Measurements from ENCODE around the gene FCAMR. TPM values are rescaled to one million over a fixed set of nuclear protein-coding genes. Genes with fewer than 3 reads are reported as not detected.

FCAMR gene
- total and polyA plus RNA-seq, 2 of the 4 experiments (the other 2 are of a cell fraction): not detected

GRCh38 chr1:206908038-206908437 lies 62.2 kb downstream of the FCAMR start:
- H2BK15ac ChIP-seq (ENCODE audit: low read depth, low read length): no peak overlapping the region
- no CpG with 5 or more reads among the region's 10 CpGs for WGBS, 2 experiments (ENCODE audit: extremely low coverage in 2 of 2, insufficient read length in 1 of 2)
- no peak overlapping the region for H3K4me2 ChIP-seq (ENCODE audit: low read depth, low read length)
- ChIA-PET CTCF (interaction anchor here (1.0 to 2.3 kb wide), 3 partner anchors 98 to 173 kb away, joined by 3 to 12 read pairs (median 12); no protein-coding TSS in a partner anchor), POLR2A (ENCODE audit: unreplicated experiment) (interaction anchor here (0.9 kb wide), 1 partner anchor 13 kb away, joined by 3 read pairs; no protein-coding TSS in a partner anchor)
- H3K18ac ChIP-seq (ENCODE audit: low read depth, low read length): no peak overlapping the region
- H2AK5ac ChIP-seq (ENCODE audit: low read depth, low read length): peak overlapping the region; percentile 27; the same call in 1 of the 2 replicates
- H3K4me1 ChIP-seq (ENCODE audit: control insufficient read depth, insufficient read depth, low read length): peaks cover 9% of the 10 kb centered on the region
- no peak overlapping the region for H3K56ac ChIP-seq (ENCODE audit: extremely low read depth, insufficient read depth, low read length)
- DNase-seq: no peak
- no peak overlapping the region for H4K8ac ChIP-seq (ENCODE audit: low read depth in 2 of 2, low read length in 2 of 2)
- peaks cover 0 to 11% of the 10 kb centered on the region in 2 experiments; a peak in 2 of 4 replicates for H3K79me1 ChIP-seq (ENCODE audit: low read depth in 1 of 2, low read length in 2 of 2)
- intact Hi-C loops (cut with micrococcal nuclease) (no loop called here), in situ Hi-C loops (cut with MboI; ENCODE audit: low sequenced_read_pairs) (no loop called here), dilution Hi-C loops (cut with HindIII; ENCODE audit: low sequenced_read_pairs, unreplicated experiment) (no loop called here)
- H3K9me1 ChIP-seq (ENCODE audit: insufficient read depth, low read length): peaks cover 18% of the 10 kb centered on the region
- H3K36me3 ChIP-seq (ENCODE audit: control insufficient read depth, insufficient read depth, low read length): no peaks in the 10 kb centered on the region
- H3K4ac ChIP-seq (ENCODE audit: low read depth, low read length): no peak overlapping the region
- no peak overlapping the region for H2BK5ac ChIP-seq (ENCODE audit: low read depth, low read length, poor library complexity, severe bottlenecking)
- no peaks in the 10 kb centered on the region for H3K9me3 ChIP-seq (ENCODE audit: control insufficient read depth, insufficient read depth, low read length)
- H4K91ac ChIP-seq (ENCODE audit: insufficient read depth, low read depth, low read length): no peak overlapping the region
- TF ChIP-seq CTCF (conservative IDR thresholded peaks at IDR 0.05; ENCODE audit: low read depth, low read length): no peak
- no peak for TF ChIP-seq POLR2A (IDR thresholded peaks at IDR 0.05; ENCODE audit: low read depth, low read length)
- no peak for TF ChIP-seq NFE2L2 (IDR thresholded peaks at IDR 0.05; ENCODE audit: low read depth, low read length)
- TF ChIP-seq ELK1 (IDR thresholded peaks at IDR 0.05; ENCODE audit: borderline replicate concordance, low read depth, low read length): no peak
- TF ChIP-seq RFX5 (IDR thresholded peaks at IDR 0.05; ENCODE audit: low read depth, low read length): no peak
- no peak for TF ChIP-seq MAFK (IDR thresholded peaks at IDR 0.05; ENCODE audit: low read depth, low read length)
- TF ChIP-seq RCOR1 (IDR thresholded peaks at IDR 0.05; ENCODE audit: insufficient replicate concordance, low read length): no peak
- TF ChIP-seq SMC3 (IDR thresholded peaks at IDR 0.05; ENCODE audit: low read depth, low read length): no peak
- TF ChIP-seq MXI1 (IDR thresholded peaks at IDR 0.05; ENCODE audit: borderline replicate concordance, low read depth, low read length): no peak
- TF ChIP-seq RAD21 (IDR thresholded peaks at IDR 0.05; ENCODE audit: low read length): no peak
- no peak for TF ChIP-seq CHD1 (IDR thresholded peaks at IDR 0.05; ENCODE audit: low read depth, low read length)
- no peak for TF ChIP-seq USF2 (IDR thresholded peaks at IDR 0.05; ENCODE audit: low read depth, low read length)
- no peak for TF ChIP-seq CEBPB (IDR thresholded peaks at IDR 0.05; ENCODE audit: low read depth, low read length)
- no peak for TF ChIP-seq MAZ (IDR thresholded peaks at IDR 0.05; ENCODE audit: borderline replicate concordance, low read depth, low read length)
- no peaks in the 10 kb centered on the region for H4K20me1 ChIP-seq (ENCODE audit: insufficient read depth, low read length)
- H3K27me3 ChIP-seq (ENCODE audit: control insufficient read depth, insufficient read depth, low read length): peaks cover 8% of the 10 kb centered on the region; the same call in 1 of the 2 replicates
- H3K23ac ChIP-seq (ENCODE audit: low read depth, low read length): no peak overlapping the region
- no peak overlapping the region for H3K9ac ChIP-seq (ENCODE audit: low read depth, low read length)
- no peak overlapping the region for H3K4me3 ChIP-seq (ENCODE audit: insufficient read depth, low read depth, low read length)
- H2AFZ ChIP-seq (replicated peaks; ENCODE audit: low read length, poor library complexity): no peak overlapping the region
- H2AK9ac ChIP-seq (replicated peaks; ENCODE audit: low read depth, low read length, poor library complexity): no peak overlapping the region
- no peak overlapping the region for H3K14ac ChIP-seq (replicated peaks; ENCODE audit: low read depth, low read length)
- no peak overlapping the region for H2BK20ac ChIP-seq (ENCODE audit: low read depth, low read length)
- BruUV-seq (replicated peaks): no TSS peak
- no peak overlapping the region for H3K27ac ChIP-seq (ENCODE audit: insufficient read depth, low read length)
- H2BK120ac ChIP-seq (ENCODE audit: low read depth, low read length): peak overlapping the region; percentile 58; the same call in 1 of the 2 replicates
- ATAC-seq (ENCODE audit: low read depth): no peak
- no peak overlapping the region for H4K5ac ChIP-seq (ENCODE audit: low read depth, low read length)

All from IMR-90 (cell line).